Mucosa of stomach (tissue), 1 donor: ENCODE measurements around the gene SYTL1.
A peak's percentile ranks its signal among the peaks of the same experiment; 100 is the strongest.

ENCODE experiments used
- H3K27me3 ChIP-seq: one replicate; pipeline ENCODE4 v1.7.0; 2013; ENCODE audit warnings: mild to moderate bottlenecking, low read length; ENCODE audit not compliant: control insufficient read depth, insufficient read depth
- H3K36me3 ChIP-seq: one replicate; pipeline ENCODE4 v1.7.0; 2013; ENCODE audit warnings: low read length; ENCODE audit not compliant: control insufficient read depth, insufficient read depth
- H3K4me1 ChIP-seq: one replicate; pipeline ENCODE4 v1.7.0; 2013; ENCODE audit warnings: mild to moderate bottlenecking, low read length; ENCODE audit not compliant: control insufficient read depth, insufficient read depth
- H3K4me3 ChIP-seq: one replicate; pipeline ENCODE4 v1.7.0; 2013; ENCODE audit warnings: low read length
- H3K9ac ChIP-seq: one replicate; pipeline ENCODE4 v1.7.0; 2013; ENCODE audit warnings: mild to moderate bottlenecking, low read length, moderate library complexity
- H3K9me3 ChIP-seq: one replicate; pipeline ENCODE4 v1.7.0; 2013; ENCODE audit warnings: mild to moderate bottlenecking, low read length, moderate library complexity; ENCODE audit not compliant: control insufficient read depth
- donor health status: Pancreatic carcinoma.

SYTL1 gene

GRCh38 chr1:27391511-27392095, 49.8 kb downstream of the SYTL1 start:
- H3K4me3 ChIP-seq: no peak overlapping the region
- H3K9me3 ChIP-seq: no peaks in the 10 kb centered on the region
- H3K4me1 ChIP-seq: peaks cover 20% of the 10 kb centered on the region
- H3K9ac ChIP-seq: peak overlapping the region; percentile 8
- no peaks in the 10 kb centered on the region for H3K36me3 ChIP-seq
- H3K27me3 ChIP-seq: no peaks in the 10 kb centered on the region

- peaks cover 20% of the 10 kb centered on the region for H3K4me1 ChIP-seq
- H3K9me3 ChIP-seq: no peaks in the 10 kb centered on the region
- H3K27me3 ChIP-seq: no peaks in the 10 kb centered on the region
- no peak within 1 kb of the TSS for H3K4me3 ChIP-seq
- no peaks in the 10 kb centered on the region for H3K36me3 ChIP-seq
- peak within 1 kb of the TSS; percentile 56 for H3K9ac ChIP-seq
Observed at GRCh38 chr1:27392096-27392777, 50.4 kb downstream of the SYTL1 start, which contains the start of gene GPR3. TSS of gene GPR3 (plus strand) at chr1:27392622. CDS start at chr1:27393799, 1,177 bp downstream.

GRCh38 chr1:27392778-27393635, 51.2 kb downstream of the SYTL1 start:
- no peaks in the 10 kb centered on the region for H3K27me3 ChIP-seq
- no peaks in the 10 kb centered on the region for H3K36me3 ChIP-seq
- H3K9ac ChIP-seq: peak overlapping the region; percentile 56
- H3K4me1 ChIP-seq: peaks cover 20% of the 10 kb centered on the region
- H3K9me3 ChIP-seq: no peaks in the 10 kb centered on the region
- no peak overlapping the region for H3K4me3 ChIP-seq

- Histone ChIP-seq H3K9me3 (no peaks in the 10 kb centered on the region), H3K36me3 (no peaks in the 10 kb centered on the region), H3K4me1 (peaks cover 25% of the 10 kb centered on the region), H3K4me3 (no peak overlapping the region), H3K27me3 (no peaks in the 10 kb centered on the region), H3K9ac (no peak overlapping the region)
Observed at GRCh38 chr1:27393641-27394281, 51.9 kb downstream of the SYTL1 start.

- Histone ChIP-seq H3K9ac (no peak overlapping the region), H3K4me1 (peaks cover 30% of the 10 kb centered on the region), H3K4me3 (no peak overlapping the region), H3K9me3 (no peaks in the 10 kb centered on the region), H3K27me3 (no peaks in the 10 kb centered on the region), H3K36me3 (no peaks in the 10 kb centered on the region)
Observed at GRCh38 chr1:27394282-27394658, 52.4 kb downstream of the SYTL1 start.

GRCh38 chr1:27394925-27395324, 53.1 kb downstream of the SYTL1 start:
- Histone ChIP-seq H3K27me3 (no peaks in the 10 kb centered on the region), H3K36me3 (no peaks in the 10 kb centered on the region), H3K4me1 (peaks cover 36% of the 10 kb centered on the region), H3K9ac (no peak overlapping the region), H3K4me3 (no peak overlapping the region), H3K9me3 (no peaks in the 10 kb centered on the region)

GRCh38 chr1:27395441-27396195, 53.8 kb downstream of the SYTL1 start:
- Histone ChIP-seq H3K36me3 (no peaks in the 10 kb centered on the region), H3K9me3 (no peaks in the 10 kb centered on the region), H3K4me1 (peaks cover 43% of the 10 kb centered on the region), H3K4me3 (no peak overlapping the region), H3K27me3 (no peaks in the 10 kb centered on the region), H3K9ac (no peak overlapping the region)

GRCh38 chr1:27397110-27397509, 55.3 kb downstream of the SYTL1 start:
- Histone ChIP-seq H3K9ac (no peak overlapping the region), H3K4me1 (peaks cover 47% of the 10 kb centered on the region), H3K9me3 (no peaks in the 10 kb centered on the region), H3K36me3 (no peaks in the 10 kb centered on the region), H3K27me3 (no peaks in the 10 kb centered on the region), H3K4me3 (no peak overlapping the region)

GRCh38 chr1:27397749-27398148, 55.9 kb downstream of the SYTL1 start:
- no peaks in the 10 kb centered on the region for H3K9me3 ChIP-seq
- H3K36me3 ChIP-seq: no peaks in the 10 kb centered on the region
- H3K4me1 ChIP-seq: peaks cover 47% of the 10 kb centered on the region
- H3K27me3 ChIP-seq: no peaks in the 10 kb centered on the region
- H3K9ac ChIP-seq: no peak overlapping the region
- no peak overlapping the region for H3K4me3 ChIP-seq

GRCh38 chr1:27398405-27399149, 56.8 kb downstream of the SYTL1 start:
- no peak overlapping the region for H3K4me3 ChIP-seq
- no peak overlapping the region for H3K9ac ChIP-seq
- peaks cover 53% of the 10 kb centered on the region for H3K4me1 ChIP-seq
- H3K36me3 ChIP-seq: no peaks in the 10 kb centered on the region
- H3K27me3 ChIP-seq: no peaks in the 10 kb centered on the region
- no peaks in the 10 kb centered on the region for H3K9me3 ChIP-seq
